Type B pancreatic cell (in vitro differentiated cells): ENCODE data around the gene FXYD7. TPM values are rescaled to one million over a fixed set of nuclear protein-coding genes. Genes with fewer than 3 reads are reported as not detected.
A peak's percentile ranks its signal among the peaks of the same experiment; 100 is the strongest.

ENCODE experiments used
- DNase-seq: peaks from one replicate; pipeline ENCODE4 v3.0.0; 2021; ENCODE audit warnings: mixed read lengths; ENCODE audit not compliant: unreplicated experiment; ENCODE audit errors: extremely low spot score
- H3K27ac Mint-ChIP-seq: 2 replicates; pipeline ENCODE4 v1.8.0; 2021; ENCODE audit warnings: mild to moderate bottlenecking, mixed read lengths
- H3K27me3 Mint-ChIP-seq: 2 replicates; pipeline ENCODE4 v1.8.0; 2021; ENCODE audit warnings: mixed read lengths
- H3K36me3 Mint-ChIP-seq: 2 replicates; pipeline ENCODE4 v1.8.0; 2021; ENCODE audit warnings: mixed read lengths
- H3K4me1 Mint-ChIP-seq: one replicate; pipeline ENCODE4 v1.8.0; 2021; ENCODE audit warnings: mixed read lengths; ENCODE audit not compliant: unreplicated experiment
- H3K4me3 Mint-ChIP-seq: 2 replicates; pipeline ENCODE4 v1.8.0; 2021; ENCODE audit warnings: mild to moderate bottlenecking, mixed read lengths
- H3K9me3 Mint-ChIP-seq: 2 replicates; pipeline ENCODE4 v1.8.0; 2021; ENCODE audit warnings: mixed read lengths
- total RNA-seq: library from RNA; stranded (reverse); gene quantifications from 2 replicates; pipeline ENCODE4 v1.2.1, GENCODE V29; 2021; ENCODE audit warnings: low replicate concordance
- TF ChIP-seq, protein P1 (sequence below): fragments of 200-600 bp; sonication (generic); conservative IDR thresholded peaks from 2 replicates; pipeline ENCODE4 v1.5.0; 2021; ENCODE audit warnings: antibody characterized with exemption, mild to moderate bottlenecking

Gene FXYD7
- total RNA-seq, 1 donor from 2014 or later = 1.5 TPM

DNA sequence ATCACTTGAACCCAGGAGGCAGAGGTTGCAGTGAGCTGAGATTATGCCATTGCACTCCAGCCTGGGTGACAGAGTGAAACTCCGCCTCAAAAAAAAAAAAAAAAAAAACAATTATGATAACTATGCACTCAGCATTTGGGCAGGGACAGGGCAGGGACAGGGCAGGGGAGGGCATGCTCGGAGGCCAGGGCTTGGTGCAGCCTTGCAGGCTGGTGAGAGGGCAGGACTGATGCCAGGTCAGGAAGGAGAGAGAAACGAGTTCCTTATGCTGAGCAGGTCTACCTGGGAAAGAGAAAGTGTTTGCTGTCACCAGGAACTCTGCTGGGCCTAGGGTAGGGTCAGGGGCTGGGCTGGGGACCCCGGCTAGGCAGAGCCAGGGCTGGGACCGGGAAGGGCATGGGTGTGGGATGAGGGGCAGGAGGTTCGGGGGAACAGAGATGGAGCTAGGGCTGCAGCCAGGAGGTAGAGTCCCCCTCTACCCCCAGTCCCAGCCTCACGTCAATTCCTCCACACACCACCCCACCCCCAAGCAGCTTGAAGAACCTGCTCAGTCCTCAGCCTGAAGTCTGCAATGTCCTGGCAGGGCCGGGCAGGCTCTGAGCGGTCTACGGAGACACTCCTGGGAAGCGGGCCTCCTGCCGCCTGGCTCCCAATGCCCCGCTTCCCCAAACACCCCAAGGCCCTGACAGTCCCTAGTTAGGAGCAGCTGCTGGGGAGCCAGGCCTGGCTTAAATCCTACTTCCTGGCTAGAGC is 24.6 kb upstream of the FXYD7 start:
- Mint-ChIP-seq H3K36me3 (no peaks in the 10 kb centered on the region), H3K9me3 (no peaks in the 10 kb centered on the region), H3K27ac (peak overlapping the region; percentile 89), H3K27me3 (no peaks in the 10 kb centered on the region), H3K4me3 (peak overlapping the region; percentile 77), H3K4me1 (peaks cover 44% of the 10 kb centered on the region)
- no peak for DNase-seq
- TF ChIP-seq, protein P1, sequence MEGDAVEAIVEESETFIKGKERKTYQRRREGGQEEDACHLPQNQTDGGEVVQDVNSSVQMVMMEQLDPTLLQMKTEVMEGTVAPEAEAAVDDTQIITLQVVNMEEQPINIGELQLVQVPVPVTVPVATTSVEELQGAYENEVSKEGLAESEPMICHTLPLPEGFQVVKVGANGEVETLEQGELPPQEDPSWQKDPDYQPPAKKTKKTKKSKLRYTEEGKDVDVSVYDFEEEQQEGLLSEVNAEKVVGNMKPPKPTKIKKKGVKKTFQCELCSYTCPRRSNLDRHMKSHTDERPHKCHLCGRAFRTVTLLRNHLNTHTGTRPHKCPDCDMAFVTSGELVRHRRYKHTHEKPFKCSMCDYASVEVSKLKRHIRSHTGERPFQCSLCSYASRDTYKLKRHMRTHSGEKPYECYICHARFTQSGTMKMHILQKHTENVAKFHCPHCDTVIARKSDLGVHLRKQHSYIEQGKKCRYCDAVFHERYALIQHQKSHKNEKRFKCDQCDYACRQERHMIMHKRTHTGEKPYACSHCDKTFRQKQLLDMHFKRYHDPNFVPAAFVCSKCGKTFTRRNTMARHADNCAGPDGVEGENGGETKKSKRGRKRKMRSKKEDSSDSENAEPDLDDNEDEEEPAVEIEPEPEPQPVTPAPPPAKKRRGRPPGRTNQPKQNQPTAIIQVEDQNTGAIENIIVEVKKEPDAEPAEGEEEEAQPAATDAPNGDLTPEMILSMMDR = no peak

DNA sequence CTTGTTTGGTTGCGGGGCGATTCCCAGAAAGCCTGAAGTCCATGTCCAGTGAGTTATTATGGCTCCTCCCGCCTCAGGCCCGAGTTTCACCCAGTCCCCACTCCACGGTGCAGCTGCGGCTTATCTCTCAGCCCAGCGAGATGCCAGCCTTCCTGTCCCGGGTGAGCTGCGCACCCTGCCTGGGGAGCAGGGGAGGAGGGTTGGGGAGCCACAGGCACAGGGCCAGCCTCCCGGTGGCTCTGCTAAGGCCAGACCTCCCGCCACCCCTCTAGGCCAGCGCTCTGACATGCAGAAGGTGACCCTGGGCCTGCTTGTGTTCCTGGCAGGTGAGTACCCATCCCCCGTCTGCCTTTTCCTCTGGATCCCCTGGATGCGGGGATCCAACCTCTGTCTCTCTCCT is 24.0 kb upstream of the FXYD7 start:
- TF ChIP-seq, protein P1 = no peak
- H3K27ac Mint-ChIP-seq = peak overlapping the region; percentile 89
- H3K36me3 Mint-ChIP-seq = no peaks in the 10 kb centered on the region
- no peak for DNase-seq
- H3K9me3 Mint-ChIP-seq = no peaks in the 10 kb centered on the region
- no peaks in the 10 kb centered on the region for H3K27me3 Mint-ChIP-seq
- peak overlapping the region; percentile 77 for H3K4me3 Mint-ChIP-seq
- peaks cover 50% of the 10 kb centered on the region for H3K4me1 Mint-ChIP-seq

DNA sequence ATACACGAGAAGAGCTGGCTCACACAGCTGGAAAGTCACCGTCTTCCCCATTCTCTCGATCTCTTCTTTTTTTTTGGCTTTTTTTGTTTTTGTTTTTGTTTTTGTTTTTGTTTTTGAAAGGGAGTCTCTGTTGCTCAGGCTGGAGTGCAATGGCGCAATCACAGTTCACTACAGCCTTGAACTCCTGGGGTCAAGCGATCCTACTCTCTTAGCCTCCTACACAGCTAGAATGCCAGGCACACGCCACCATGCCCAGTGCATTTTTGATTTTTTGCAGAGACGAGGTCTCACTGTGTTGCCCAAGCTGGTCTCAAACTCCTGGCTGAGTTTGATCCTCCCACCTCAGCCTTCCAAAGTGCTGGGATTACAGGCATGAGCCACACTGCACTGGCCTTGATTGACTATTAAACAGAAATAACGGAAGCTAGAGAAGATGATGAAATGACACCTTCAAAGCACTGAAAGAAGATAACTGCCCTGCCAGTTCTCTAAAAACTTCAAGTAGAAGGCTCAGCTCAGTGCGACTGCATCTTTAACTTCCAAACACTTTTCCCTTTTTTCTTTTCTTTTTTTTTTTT is 23.4 kb upstream of the FXYD7 start:
- TF ChIP-seq, protein P1 = no peak
- Mint-ChIP-seq H3K27me3 (no peaks in the 10 kb centered on the region), H3K27ac (no peak overlapping the region), H3K4me1 (peaks cover 48% of the 10 kb centered on the region), H3K4me3 (peak overlapping the region; percentile 25), H3K36me3 (no peaks in the 10 kb centered on the region), H3K9me3 (no peaks in the 10 kb centered on the region)
- no peak for DNase-seq

DNA sequence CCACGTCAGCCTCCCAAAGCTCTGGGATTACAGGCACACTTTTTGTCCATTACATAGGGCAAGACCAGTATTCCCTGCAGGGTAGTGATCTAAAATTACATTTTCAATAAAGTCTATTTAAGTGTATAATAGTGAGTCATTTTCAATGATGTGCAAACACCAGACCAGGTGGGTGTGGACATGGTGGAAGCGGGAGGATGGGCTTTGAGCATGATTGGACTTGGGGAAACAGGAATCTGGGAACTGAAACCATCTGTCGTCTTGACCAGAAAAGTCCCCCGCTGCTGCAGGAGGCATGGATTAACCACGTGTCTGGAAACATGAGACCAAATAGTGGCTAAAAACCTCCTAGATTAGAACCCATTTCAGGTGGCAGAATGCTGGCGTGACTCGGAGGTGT is 22.6 kb upstream of the FXYD7 start:
- DNase-seq = no peak
- TF ChIP-seq, protein P1 = no peak
- H3K27ac Mint-ChIP-seq = peak overlapping the region; percentile 23

DNA sequence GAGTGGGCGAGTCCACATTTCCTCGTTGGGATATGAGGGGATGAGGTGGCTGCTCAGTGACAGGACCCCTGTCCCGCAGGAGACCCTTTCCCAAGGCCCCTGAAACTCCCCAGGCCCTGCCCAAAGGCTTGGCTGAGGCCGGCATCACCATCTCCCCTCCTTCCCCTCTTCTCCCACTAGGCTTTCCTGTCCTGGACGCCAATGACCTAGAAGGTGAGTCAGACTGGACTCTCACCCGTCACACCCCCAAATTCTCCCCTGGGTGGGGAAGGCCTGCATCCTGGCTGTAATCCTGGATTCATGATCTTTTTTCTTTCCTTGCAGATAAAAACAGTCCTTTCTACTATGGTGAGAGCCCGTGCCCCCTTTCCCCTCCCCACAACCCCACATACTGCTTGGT is 22.2 kb upstream of the FXYD7 start:
- H3K27ac Mint-ChIP-seq = no peak overlapping the region
- H3K4me3 Mint-ChIP-seq = no peak overlapping the region
- no peaks in the 10 kb centered on the region for H3K27me3 Mint-ChIP-seq
- TF ChIP-seq, protein P1 = no peak
- H3K36me3 Mint-ChIP-seq = no peaks in the 10 kb centered on the region
- no peaks in the 10 kb centered on the region for H3K9me3 Mint-ChIP-seq
- no peak for DNase-seq
- H3K4me1 Mint-ChIP-seq = peaks cover 45% of the 10 kb centered on the region

More for the DNA sequence above, 22.6 kb upstream of the FXYD7 start:
- Mint-ChIP-seq H3K36me3 (no peaks in the 10 kb centered on the region), H3K4me3 (no peak overlapping the region), H3K9me3 (no peaks in the 10 kb centered on the region), H3K27me3 (no peaks in the 10 kb centered on the region), H3K4me1 (peaks cover 45% of the 10 kb centered on the region)
